HG02840 (cell line): Measurements from ENCODE around the gene TRPM2.

Experiments used
- ATAC-seq: cut with Tn5 transposase; IDR thresholded peaks from one replicate; pipeline ENCODE4 v1.9.1; 2021; ENCODE audit warnings: mild to moderate bottlenecking, moderate library complexity, moderate number of reproducible peaks; ENCODE audit not compliant: unreplicated experiment, low FRiP score

Gene TRPM2

DNA sequence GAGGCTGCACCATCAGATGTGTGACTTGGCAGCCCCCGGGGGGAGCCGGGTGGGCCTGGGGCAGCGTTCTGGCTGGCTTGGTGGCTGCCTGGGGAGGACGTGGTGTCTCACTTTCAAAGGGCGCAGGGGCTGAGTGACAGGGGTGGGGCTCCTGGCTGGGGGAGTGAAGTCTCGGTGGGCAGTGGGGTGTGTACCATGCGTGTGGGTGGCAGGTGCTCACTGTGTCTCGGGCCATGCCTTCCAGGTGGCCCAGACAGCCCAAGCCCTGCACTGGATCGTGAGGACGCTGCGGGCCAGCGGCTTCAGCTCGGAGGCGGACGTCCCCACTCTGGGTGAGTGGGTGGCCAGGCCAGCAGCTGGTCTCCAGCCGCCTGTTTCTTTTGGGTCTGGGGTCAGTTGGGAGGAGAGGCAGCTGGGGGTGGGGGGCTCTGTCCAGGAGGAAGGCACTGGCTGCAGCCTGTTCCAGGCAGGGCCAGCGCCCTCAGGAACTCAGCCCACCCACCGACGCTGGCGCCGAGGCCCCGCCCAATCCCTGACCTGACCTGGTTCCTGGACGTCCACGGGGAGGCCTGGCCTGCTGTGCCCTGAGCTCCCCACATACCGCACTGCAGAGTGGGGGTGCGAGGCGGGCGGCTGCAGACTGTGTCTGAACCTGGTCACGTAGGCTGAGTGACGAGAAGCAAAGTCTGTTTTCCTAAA, 71.3 kb downstream of the TRPM2 start:
- no peak for ATAC-seq

- ATAC-seq: no peak
Measured at GRCh38 chr21:44425307-44425894, 72.0 kb downstream of the TRPM2 start.

DNA sequence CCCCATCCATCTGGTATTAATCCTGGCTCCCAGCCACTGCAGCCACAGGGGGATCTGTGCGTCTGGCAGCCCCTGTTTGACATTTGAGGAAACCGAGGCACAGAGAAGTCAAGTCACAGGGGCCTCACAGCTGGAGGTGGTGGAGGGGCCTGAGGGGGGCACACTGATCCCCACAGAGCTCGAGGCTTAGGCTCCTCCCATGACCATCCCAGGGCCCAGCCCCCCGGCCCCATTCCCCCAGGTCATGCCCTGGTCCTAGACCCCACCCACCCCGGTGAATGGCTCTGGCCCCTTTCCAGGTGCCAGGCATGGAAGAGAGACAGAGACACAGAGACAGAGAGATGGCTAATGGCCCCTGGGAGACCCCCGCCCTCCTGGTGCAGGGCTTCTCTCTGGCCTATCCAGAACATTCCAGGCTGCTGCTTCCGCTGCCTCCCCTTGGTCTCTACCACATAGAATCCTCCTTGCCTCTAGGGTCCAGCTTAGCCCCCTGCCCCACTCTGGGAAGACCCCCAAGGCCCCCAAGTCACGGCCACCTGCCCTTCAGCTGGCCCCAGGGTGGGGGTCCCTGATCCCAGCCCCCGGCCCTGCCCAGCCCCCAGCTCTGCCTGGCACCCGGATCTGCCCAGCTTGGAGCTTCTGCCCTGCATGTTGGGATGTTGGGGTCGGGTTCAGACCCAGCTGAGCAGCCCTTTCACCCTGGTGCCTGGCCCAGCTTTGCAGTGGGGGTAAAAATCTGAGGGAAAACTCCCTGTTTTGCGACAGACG, 72.7 kb downstream of the TRPM2 start:
- ATAC-seq: no peak

DNA sequence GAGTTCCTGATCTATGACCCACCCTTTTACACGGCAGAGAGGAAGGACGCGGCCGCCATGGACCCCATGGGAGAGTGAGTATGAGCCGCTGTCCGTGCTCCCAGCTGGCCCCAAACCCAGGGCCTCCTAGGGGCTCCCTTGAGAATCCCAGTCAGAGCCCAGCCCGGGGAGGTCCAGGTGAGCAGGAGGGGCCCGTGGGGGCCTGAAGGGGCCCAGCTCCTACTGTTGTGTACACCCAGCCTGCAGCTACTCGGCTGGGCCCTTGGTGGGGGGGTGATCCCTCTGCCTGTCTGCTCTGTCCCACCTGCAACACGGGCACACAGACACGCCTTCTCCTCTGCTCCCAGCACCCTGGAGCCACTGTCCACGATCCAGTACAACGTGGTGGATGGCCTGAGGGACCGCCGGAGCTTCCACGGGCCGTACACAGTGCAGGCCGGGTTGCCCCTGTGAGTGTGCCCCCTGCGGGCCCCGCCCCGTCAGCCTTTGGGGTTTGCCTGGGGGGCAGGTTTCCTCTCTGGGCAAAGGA, 73.3 kb downstream of the TRPM2 start:
- ATAC-seq: no peak

GRCh38 chr21:44427241-44428120, 74.1 kb downstream of the TRPM2 start:
- ATAC-seq: no peak

DNA sequence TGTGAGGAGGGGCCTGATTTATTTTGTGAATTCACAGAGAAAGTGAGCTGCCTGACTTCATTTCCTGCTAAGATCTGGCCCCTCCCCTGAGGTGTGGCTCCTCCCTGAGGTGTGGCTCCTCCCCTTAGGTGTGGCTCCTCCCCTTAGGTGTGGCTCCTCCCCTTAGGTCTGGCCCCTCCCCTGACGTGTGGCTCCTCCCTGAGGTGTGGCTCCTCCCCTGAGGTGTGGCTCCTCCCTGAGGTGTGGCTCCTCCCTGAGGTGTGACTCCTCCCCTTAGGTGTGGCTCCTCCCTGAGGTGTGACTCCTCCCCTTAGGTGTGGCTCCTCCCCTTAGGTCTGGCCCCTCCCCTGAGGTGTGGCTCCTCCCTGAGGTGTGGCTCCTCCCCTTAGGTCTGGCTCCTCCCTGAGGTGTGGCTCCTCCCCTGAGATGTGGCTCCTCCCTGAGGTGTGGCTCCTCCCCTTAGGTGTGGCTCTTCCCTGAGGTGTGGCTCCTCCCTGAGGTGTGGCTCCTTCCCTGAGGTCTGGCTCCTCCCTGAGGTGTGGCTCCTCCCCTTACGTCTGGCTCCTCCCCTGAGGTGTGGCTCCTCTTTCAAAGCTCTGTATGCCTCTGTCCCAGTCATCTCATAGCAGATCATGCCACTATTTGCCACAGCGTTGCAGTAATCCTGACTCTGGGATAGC, 75.0 kb downstream of the TRPM2 start:
- no peak for ATAC-seq

DNA sequence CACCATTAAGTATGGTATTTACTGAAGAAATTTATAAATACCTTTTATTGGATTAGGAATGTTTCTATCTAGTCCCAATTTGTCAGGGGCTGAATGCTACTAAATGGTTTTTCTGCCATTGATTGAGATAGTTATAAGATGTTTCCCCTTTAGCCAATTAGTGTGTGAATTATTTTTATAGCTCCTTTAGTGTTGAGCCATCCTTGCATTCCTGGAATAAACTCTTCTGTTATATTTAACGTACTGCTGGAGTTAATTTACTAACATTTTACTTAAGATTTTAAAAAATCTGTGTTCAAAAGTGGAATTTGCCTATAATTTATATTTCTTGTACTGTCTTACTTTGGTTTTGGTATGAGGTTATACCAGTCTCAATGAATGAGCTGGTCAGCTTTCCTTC, 76.5 kb downstream of the TRPM2 start:
- ATAC-seq: no peak

DNA sequence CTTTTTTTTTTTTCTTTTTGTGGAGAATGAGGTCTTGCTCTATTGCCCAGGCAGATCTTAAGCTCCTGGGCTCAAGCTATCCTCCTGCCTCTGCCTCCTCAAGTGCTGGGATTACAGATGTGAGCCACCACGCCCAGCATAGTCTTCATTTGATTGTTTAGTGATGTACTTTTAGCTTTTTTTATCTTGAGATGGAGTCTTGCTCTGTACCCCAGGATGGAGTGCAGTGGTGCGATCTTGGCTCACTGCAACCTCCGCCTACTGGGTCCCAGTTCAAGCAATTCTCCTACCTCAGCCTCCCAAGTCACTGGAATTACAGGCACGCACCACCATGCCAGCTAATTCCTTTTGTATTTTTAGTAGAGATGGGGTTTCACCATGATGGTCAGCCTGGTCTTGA, 77.9 kb downstream of the TRPM2 start:
- ATAC-seq: no peak

- ATAC-seq: no peak
Measured at GRCh38 chr21:44432841-44433790, 79.7 kb downstream of the TRPM2 start.

- ATAC-seq: no peak
Measured at GRCh38 chr21:44433791-44434567, 80.6 kb downstream of the TRPM2 start.

DNA sequence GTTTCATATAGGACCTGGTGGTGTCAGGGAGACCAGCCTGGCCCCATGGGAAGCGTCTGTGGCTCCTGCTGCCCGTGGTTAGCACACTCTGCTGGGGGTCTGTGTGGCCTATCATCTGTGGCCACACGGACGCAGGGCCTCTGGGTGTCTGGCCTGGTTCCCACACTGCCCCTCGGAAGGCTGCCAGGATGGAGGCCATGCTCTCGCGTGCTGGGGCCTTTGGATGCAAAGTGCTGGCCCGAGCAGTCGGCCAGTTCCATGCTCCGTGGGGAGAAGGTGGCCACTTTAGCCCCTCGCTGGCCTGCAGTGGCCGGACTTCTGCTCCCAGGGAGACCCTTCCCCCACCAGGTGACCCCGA, 81.1 kb downstream of the TRPM2 start:
- ATAC-seq: no peak

GRCh38 chr21:44434936-44435635, 81.7 kb downstream of the TRPM2 start:
- no peak for ATAC-seq

DNA sequence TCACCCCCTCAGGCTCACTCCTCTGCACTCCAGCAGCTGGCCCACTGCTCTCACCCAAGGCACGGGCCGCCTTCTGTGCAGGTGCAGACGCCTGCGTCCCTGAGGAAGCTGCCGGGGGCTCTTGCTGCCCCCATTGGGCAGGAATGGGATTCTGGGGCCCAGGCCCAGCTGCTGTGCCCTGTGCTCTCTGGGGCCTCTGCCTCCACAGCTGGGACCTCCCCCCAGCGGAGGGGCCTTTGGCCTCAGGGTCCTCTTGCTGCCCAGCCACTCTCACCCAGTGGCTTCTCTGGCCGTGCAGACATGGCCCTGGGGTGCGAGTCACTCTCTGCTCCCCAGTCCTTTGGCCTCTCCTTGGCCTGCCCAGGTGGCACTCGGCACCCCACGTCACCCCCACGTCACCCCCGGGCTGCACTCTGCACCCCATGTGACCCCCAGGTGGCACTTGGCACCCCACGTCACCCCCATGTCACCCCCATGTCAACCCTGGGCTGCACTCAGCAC, 82.7 kb downstream of the TRPM2 start:
- no peak for ATAC-seq

DNA sequence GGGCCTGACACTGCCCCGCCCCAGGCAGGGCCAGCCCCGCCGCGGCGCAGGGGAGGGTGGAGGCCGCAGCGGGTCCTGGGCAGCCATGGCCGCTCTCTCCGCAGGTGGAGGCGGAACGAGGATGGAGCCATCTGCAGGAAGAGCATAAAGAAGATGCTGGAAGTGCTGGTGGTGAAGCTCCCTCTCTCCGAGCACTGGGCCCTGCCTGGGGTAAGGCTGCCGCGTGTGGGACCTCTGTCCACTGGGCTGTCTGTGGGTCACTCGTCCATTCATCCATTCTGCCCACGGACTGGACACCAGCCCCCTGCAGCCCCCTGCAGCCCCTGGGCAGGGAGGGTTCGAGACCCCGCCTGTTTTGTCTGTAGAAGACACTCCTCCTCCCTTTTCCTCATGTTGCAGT, 83.5 kb downstream of the TRPM2 start:
- ATAC-seq: no peak

DNA sequence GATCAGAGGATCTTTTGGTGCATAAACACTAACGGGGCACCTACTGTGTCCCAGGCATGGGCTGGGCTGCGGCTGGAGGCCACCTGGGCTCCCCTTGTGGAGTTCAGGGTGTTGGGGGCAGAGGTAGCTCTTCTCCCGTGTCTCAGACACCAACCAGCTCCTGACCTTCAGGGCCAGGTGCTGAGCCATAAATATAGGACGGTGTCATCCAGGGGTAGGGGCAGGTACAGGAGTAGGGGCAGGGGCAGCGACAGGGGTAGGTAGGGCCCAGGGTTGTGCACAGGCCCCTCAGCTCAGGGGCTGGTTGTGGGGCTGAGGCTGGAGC, 83.9 kb downstream of the TRPM2 start:
- no peak for ATAC-seq

DNA sequence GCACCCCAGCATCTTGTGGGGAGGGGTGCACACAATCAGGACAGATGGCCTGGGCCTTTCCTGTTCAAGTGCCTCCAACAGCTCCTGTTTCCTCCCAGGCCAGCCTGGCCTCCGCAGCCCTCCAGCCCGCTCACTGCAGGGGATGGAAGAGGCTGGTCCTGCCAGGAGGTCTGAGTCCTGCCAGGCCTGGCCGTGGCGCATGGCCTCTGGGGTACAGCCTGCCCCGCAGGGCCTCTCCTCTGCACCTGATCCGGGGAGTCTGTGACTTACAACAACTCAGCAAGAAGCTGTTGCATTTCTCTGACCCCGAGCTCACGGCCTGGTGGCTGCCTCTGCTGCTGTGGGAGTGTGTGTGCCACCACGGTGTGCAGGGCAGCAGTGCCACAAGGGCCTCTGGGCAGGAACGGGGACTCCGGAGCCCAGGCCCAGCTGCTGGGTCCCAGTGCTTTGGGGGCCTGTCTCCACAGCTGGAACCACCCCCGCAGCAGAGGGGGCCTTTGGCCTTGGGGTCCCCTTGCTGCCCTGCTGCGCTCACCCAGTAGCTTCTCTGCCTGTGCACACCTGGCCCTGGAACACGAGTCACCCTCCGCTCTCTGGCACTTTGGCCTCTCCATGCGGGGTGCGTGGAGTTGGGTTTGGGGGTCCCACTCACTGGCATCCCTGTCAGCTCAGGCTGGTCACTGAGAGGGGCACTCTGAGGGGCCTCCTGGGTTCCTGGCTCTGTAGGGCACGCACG, 84.4 kb downstream of the TRPM2 start:
- no peak for ATAC-seq
